ENCODE results near the gene PARD3B.

PARD3B gene

DNA sequence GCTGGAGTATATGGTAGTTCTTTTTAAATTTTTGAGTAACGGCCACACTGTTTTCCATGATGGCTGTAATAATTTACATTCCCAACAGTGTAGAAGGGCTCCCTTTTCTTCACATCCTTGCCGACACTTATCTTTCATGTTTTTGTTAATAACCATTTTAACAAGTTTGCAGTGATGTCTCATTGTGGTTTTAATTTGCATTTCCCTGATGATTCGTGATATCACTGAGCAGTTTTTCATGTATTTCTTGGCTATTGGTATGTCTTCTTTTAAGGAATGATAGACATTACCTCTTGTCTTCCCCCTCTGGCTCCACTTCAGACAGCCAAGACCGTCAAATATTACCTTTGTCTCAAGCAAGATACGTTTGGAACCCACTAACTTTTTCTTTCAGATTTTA, 765.9 kb downstream of the PARD3B start:
- TF ChIP-seq EZH2phosphoT487 (IDR thresholded peaks at IDR 0.05; ENCODE audit: borderline replicate concordance, low read length), result no peak
- TF ChIP-seq, protein P1, sequence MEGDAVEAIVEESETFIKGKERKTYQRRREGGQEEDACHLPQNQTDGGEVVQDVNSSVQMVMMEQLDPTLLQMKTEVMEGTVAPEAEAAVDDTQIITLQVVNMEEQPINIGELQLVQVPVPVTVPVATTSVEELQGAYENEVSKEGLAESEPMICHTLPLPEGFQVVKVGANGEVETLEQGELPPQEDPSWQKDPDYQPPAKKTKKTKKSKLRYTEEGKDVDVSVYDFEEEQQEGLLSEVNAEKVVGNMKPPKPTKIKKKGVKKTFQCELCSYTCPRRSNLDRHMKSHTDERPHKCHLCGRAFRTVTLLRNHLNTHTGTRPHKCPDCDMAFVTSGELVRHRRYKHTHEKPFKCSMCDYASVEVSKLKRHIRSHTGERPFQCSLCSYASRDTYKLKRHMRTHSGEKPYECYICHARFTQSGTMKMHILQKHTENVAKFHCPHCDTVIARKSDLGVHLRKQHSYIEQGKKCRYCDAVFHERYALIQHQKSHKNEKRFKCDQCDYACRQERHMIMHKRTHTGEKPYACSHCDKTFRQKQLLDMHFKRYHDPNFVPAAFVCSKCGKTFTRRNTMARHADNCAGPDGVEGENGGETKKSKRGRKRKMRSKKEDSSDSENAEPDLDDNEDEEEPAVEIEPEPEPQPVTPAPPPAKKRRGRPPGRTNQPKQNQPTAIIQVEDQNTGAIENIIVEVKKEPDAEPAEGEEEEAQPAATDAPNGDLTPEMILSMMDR (IDR thresholded peaks at IDR 0.05; ENCODE audit: low read depth, low read length, poor library complexity, severe bottlenecking), result no peak
- H3K4me3 ChIP-seq (ENCODE audit: low read length), result no peak overlapping the region

DNA sequence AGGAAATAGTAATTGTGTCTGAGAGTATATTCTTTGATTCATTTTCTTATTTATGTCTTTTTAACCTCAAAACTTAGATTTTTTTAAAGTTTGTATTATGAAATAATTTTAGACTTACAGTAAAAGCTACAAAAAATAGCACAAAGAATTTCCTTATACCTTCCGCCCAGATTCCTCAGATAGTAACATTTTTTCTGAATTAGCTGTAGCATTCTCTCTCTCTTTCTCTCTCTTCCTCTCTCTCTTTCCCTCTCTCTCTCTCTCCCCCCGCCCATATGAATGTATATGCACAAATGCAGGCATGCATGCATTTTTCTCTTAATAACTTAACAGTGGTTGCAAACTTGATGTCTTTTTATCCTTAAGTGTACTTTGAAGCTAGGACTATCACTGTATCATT, 776.0 kb downstream of the PARD3B start:
- TF ChIP-seq EZH2phosphoT487 (IDR thresholded peaks at IDR 0.05; ENCODE audit: borderline replicate concordance, low read length), result no peak
- Histone ChIP-seq H3K4me3 (ENCODE audit: low read length) (no peak overlapping the region), H4K20me1 (ENCODE audit: control insufficient read depth, insufficient read depth, low read depth, low read length) (no peaks in the 10 kb centered on the region), H3K9me3 (ENCODE audit: control insufficient read depth, insufficient read depth, low read length) (peaks cover 6% of the 10 kb centered on the region; the same call in 1 of the 2 replicates), H3K36me3 (ENCODE audit: control insufficient read depth, low read length) (no peaks in the 10 kb centered on the region), H3F3A (ENCODE audit: control insufficient read depth, insufficient read depth) (no peaks in the 10 kb centered on the region), H3K79me2 (ENCODE audit: control insufficient read depth, low read length) (no peaks in the 10 kb centered on the region), H3K4me2 (ENCODE audit: low read length) (no peak overlapping the region), H3K27me3 (ENCODE audit: control insufficient read depth, low read length) (no peaks in the 10 kb centered on the region), H3K9me2 (replicated peaks; ENCODE audit: control insufficient read depth, low read length) (no peaks in the 10 kb centered on the region), H3K4me1 (ENCODE audit: control insufficient read depth, low read length) (no peaks in the 10 kb centered on the region), H3K27ac (ENCODE audit: low read depth, low read length) (no peak overlapping the region)

More for the DNA sequence above, 765.9 kb downstream of the PARD3B start:
- Histone ChIP-seq H3K9me3 (ENCODE audit: control insufficient read depth, insufficient read depth, low read length) (no peaks in the 10 kb centered on the region), H3F3A (ENCODE audit: control insufficient read depth, insufficient read depth) (no peaks in the 10 kb centered on the region), H4K20me1 (ENCODE audit: control insufficient read depth, insufficient read depth, low read depth, low read length) (no peaks in the 10 kb centered on the region), H3K4me1 (ENCODE audit: control insufficient read depth, low read length) (no peaks in the 10 kb centered on the region), H3K36me3 (ENCODE audit: control insufficient read depth, low read length) (no peaks in the 10 kb centered on the region), H3K79me2 (ENCODE audit: control insufficient read depth, low read length) (no peaks in the 10 kb centered on the region), H3K9me2 (replicated peaks; ENCODE audit: control insufficient read depth, low read length) (no peaks in the 10 kb centered on the region), H3K27me3 (ENCODE audit: control insufficient read depth, low read length) (no peaks in the 10 kb centered on the region), H3K4me2 (ENCODE audit: low read length) (no peak overlapping the region), H3K27ac (ENCODE audit: low read depth, low read length) (no peak overlapping the region)

DNA sequence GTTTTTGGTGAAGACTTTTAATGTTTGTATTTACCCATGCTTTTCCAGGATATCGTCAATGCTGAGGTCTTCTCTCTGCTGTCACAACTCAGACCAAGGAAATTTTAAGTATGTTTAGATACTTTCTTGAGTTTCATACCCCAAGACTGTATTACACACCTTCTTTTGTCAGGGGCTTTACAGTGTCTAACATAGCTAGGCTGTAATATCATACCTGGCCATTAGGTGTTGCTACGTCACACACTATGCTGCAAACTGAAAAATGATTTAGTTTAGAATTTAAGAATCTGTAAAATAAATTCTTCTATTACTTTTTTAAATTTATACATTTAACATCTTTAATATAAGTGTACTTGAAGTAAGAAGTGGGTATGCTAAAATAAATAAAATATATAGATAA, 778.7 kb downstream of the PARD3B start:
- no peaks in the 10 kb centered on the region for H3K4me1 ChIP-seq (ENCODE audit: control insufficient read depth, low read length)
- no peak overlapping the region for H3K4me2 ChIP-seq (ENCODE audit: low read length)
- no peak overlapping the region for H3K27ac ChIP-seq (ENCODE audit: low read depth, low read length)
- H3K9me2 ChIP-seq (replicated peaks; ENCODE audit: control insufficient read depth, low read length), result no peaks in the 10 kb centered on the region
- no peaks in the 10 kb centered on the region for H4K20me1 ChIP-seq (ENCODE audit: control insufficient read depth, insufficient read depth, low read depth, low read length)
- no peaks in the 10 kb centered on the region for H3K36me3 ChIP-seq (ENCODE audit: control insufficient read depth, low read length)
- H3K27me3 ChIP-seq (ENCODE audit: control insufficient read depth, low read length), result no peaks in the 10 kb centered on the region
- no peaks in the 10 kb centered on the region for H3F3A ChIP-seq (ENCODE audit: control insufficient read depth, insufficient read depth)
- no peak overlapping the region for H3K4me3 ChIP-seq (ENCODE audit: low read length)
- peaks cover 6% of the 10 kb centered on the region; the same call in 1 of the 2 replicates for H3K9me3 ChIP-seq (ENCODE audit: control insufficient read depth, insufficient read depth, low read length)
- TF ChIP-seq EZH2phosphoT487 (IDR thresholded peaks at IDR 0.05; ENCODE audit: borderline replicate concordance, low read length), result no peak
- TF ChIP-seq, protein P1 (IDR thresholded peaks at IDR 0.05; ENCODE audit: low read depth, low read length, poor library complexity, severe bottlenecking), result peak; percentile 28
- no peaks in the 10 kb centered on the region for H3K79me2 ChIP-seq (ENCODE audit: control insufficient read depth, low read length)

DNA sequence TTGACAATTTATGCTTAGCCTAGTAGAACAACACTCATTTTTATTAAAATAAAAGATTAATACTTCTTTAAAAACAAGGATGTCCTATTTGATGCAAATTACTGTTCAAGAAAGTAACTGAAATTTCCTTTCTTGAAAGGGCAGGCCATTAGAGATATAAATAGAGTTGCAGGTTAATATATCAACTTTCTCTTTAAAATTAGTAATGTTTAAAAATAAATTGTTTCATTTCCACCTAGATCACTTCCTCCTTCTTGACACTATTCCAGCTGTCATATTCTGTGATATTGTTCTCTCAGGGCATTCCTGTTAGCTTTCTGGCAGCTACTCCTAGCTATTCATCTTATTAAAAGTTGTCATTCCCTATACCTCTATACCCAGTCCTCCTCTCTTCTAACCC, 779.1 kb downstream of the PARD3B start:
- Histone ChIP-seq H3K27ac (ENCODE audit: low read depth, low read length) (no peak overlapping the region), H4K20me1 (ENCODE audit: control insufficient read depth, insufficient read depth, low read depth, low read length) (no peaks in the 10 kb centered on the region), H3K4me1 (ENCODE audit: control insufficient read depth, low read length) (no peaks in the 10 kb centered on the region), H3K4me3 (ENCODE audit: low read length) (no peak overlapping the region), H3K79me2 (ENCODE audit: control insufficient read depth, low read length) (no peaks in the 10 kb centered on the region), H3K36me3 (ENCODE audit: control insufficient read depth, low read length) (no peaks in the 10 kb centered on the region), H3K4me2 (ENCODE audit: low read length) (no peak overlapping the region), H3K9me3 (ENCODE audit: control insufficient read depth, insufficient read depth, low read length) (peaks cover 6% of the 10 kb centered on the region; the same call in 1 of the 2 replicates), H3K27me3 (ENCODE audit: control insufficient read depth, low read length) (no peaks in the 10 kb centered on the region), H3K9me2 (replicated peaks; ENCODE audit: control insufficient read depth, low read length) (no peaks in the 10 kb centered on the region), H3F3A (ENCODE audit: control insufficient read depth, insufficient read depth) (no peaks in the 10 kb centered on the region)
- TF ChIP-seq, protein P1 (IDR thresholded peaks at IDR 0.05; ENCODE audit: low read depth, low read length, poor library complexity, severe bottlenecking), result no peak
- no peak for TF ChIP-seq EZH2phosphoT487 (IDR thresholded peaks at IDR 0.05; ENCODE audit: borderline replicate concordance, low read length)
